Measurements from ENCODE around the gene CCL16.
"Not testable (repeated sequence)": the region's sequence is repeated elsewhere in the genome, so short reads cannot be mapped to it uniquely, and the experiment has no call there.

The CCL16 gene

DNA sequence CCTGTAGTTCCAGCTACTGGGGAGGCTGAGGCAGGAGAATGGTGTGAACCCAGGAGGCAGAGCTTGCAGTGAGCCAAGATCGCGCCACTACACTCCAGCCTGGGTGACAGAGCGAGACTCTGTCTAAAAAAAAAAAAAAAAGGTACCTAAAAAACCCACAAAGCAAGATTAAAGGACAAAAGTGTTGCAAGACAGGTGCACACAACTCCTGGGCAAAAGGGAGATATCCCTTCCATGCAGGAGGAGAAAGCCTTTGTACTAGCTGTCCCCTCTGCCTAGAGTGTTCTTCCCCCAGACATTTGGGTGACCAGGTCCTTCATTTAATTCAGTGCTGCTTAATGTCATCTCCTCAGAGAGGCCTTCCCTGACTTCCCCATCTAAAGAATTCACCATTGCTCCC is 42.8 kb downstream of the CCL16 start:
- not testable (repeated sequence) for DNase-seq (ENCODE audit: low read depth)

DNA sequence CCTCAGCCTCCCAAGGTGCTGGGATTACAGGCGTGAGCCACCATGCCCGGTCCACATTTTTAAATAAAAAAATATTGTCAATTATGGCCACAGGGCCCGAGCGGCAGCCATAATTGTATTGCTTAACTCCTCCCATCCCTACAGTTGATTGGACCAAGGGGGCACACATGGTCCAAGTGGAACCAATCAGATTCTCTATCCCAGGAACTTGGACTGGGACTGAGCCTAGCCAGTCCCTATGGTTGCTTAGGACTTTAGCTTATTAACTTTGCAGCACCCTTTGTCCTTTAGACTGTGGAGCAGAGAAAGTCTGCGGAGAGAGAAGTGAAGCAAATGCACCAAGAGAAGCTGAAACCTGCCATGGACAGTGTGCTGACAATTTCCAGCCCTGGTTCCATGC is 45.2 kb downstream of the CCL16 start:
- DNase-seq (ENCODE audit: low read depth): no peak

DNA sequence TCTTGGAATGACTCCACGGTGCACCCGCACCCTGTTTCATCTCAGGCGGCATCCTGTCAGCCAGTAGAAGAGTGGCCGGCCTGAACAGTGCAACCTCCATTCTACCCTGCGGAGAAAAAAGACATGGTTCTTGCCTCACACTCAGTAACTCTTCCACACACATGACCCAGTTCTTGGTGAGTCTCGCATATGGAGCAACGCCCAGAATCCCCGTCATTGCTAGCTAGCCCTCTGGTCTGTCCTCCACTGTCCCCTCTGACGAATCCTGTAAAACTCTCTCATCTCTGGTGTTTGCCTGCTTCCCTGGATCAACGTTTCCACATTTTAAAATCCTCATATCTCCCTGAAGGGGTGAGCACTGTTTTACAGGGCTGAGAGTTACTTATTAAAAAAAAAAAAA is 46.5 kb downstream of the CCL16 start:
- DNase-seq (ENCODE audit: low read depth): no peak

- no peak for DNase-seq (ENCODE audit: low read depth)
Observed at GRCh38 chr17:35932586-35932985, 48.7 kb downstream of the CCL16 start.

- no peak for DNase-seq (ENCODE audit: low read depth)
Observed at GRCh38 chr17:35931794-35932425, 49.4 kb downstream of the CCL16 start.

GRCh38 chr17:35930211-35931065 is 50.9 kb downstream of the CCL16 start, which contains the start of gene RDM1:
RDM1 (minus strand) TSS chr17:35930773; CDS start chr17:35930727, 46 bp downstream.
- peak; percentile 45 for DNase-seq (ENCODE audit: low read depth)

- no peak for DNase-seq (ENCODE audit: low read depth)
Observed at GRCh38 chr17:35927714-35928113, 53.6 kb downstream of the CCL16 start.
